Measurements from ENCODE around the gene RABGAP1L.

The RABGAP1L gene

GRCh38 chr1:174198202-174198601 is 38.9 kb downstream of the RABGAP1L start:
- TF ChIP-seq CTCF (IDR thresholded peaks at IDR 0.05; ENCODE audit: low read depth, low read length, missing control alignments): no peak
- no peak overlapping the region for H3K4me3 ChIP-seq (replicated peaks; ENCODE audit: low read depth, low read length)
- DNase-seq (ENCODE audit: extremely low read depth, low read depth): no peak

GRCh38 chr1:174200746-174201145 is 41.4 kb downstream of the RABGAP1L start:
- no peak for DNase-seq (ENCODE audit: extremely low read depth, low read depth)
- no peak overlapping the region for H3K4me3 ChIP-seq (replicated peaks; ENCODE audit: low read depth, low read length)
- TF ChIP-seq CTCF (IDR thresholded peaks at IDR 0.05; ENCODE audit: low read depth, low read length, missing control alignments): no peak

GRCh38 chr1:174204697-174205308 is 45.5 kb downstream of the RABGAP1L start:
- TF ChIP-seq CTCF (IDR thresholded peaks at IDR 0.05; ENCODE audit: low read depth, low read length, missing control alignments): no peak
- DNase-seq (ENCODE audit: extremely low read depth, low read depth): no peak
- no peak overlapping the region for H3K4me3 ChIP-seq (replicated peaks; ENCODE audit: low read depth, low read length)

DNA sequence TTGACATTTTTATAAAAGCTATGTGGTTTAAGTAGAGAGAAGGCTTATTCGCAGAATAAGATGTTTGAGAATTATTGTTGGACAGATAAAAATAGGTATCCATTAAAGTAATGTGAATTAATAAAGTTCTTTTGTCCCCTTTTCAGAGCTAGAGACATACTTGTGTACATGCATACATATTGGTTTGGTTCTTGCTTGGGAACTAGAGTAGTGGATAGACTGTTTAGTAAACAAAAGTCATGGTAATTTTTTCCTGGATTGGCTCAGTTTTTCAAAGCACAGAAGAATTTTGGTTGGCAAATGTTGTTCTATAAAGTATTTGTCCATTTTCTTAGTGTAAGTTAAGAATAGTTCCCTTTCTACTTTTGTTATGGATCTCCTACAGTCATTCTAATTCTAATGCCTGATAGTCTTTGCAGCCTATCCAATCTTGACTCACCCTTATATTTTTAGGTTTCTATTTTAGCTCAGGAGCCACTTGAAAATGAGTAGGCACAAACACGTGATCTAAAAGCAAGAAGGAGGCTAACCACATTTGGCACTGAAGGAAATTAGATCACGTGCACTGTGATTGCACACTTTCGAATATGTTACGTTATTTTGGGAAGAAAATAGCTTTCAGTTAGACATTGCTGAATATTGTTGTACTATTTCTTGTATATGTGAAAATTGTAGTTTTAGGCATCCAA is 47.0 kb downstream of the RABGAP1L start:
- H3K4me3 ChIP-seq (replicated peaks; ENCODE audit: low read depth, low read length): no peak overlapping the region
- TF ChIP-seq CTCF (IDR thresholded peaks at IDR 0.05; ENCODE audit: low read depth, low read length, missing control alignments): no peak

GRCh38 chr1:174209347-174210187 is 50.2 kb downstream of the RABGAP1L start:
- no peak for TF ChIP-seq CTCF (IDR thresholded peaks at IDR 0.05; ENCODE audit: low read depth, low read length, missing control alignments)
- no peak for DNase-seq (ENCODE audit: extremely low read depth, low read depth)
- no peak overlapping the region for H3K4me3 ChIP-seq (replicated peaks; ENCODE audit: low read depth, low read length)

More for the DNA sequence above, 47.0 kb downstream of the RABGAP1L start:
- no peak for DNase-seq (ENCODE audit: extremely low read depth, low read depth)

GRCh38 chr1:174211486-174211885 is 52.2 kb downstream of the RABGAP1L start:
- TF ChIP-seq CTCF (IDR thresholded peaks at IDR 0.05; ENCODE audit: low read depth, low read length, missing control alignments): no peak
- DNase-seq (ENCODE audit: extremely low read depth, low read depth): no peak

More at GRCh38 chr1:174211486-174211885, 52.2 kb downstream of the RABGAP1L start:
- H3K4me3 ChIP-seq (replicated peaks; ENCODE audit: low read depth, low read length): no peak overlapping the region

Data from HFF-Myc (cell line).